ENCODE measurements around the gene LRMDA. TPM values are rescaled to one million over a fixed set of nuclear protein-coding genes. Genes with fewer than 3 reads are reported as not detected.

Gene LRMDA
- total RNA-seq, 4 donors from 2014 or later: 7.3 to 20.1 (median 8.4) TPM

DNA sequence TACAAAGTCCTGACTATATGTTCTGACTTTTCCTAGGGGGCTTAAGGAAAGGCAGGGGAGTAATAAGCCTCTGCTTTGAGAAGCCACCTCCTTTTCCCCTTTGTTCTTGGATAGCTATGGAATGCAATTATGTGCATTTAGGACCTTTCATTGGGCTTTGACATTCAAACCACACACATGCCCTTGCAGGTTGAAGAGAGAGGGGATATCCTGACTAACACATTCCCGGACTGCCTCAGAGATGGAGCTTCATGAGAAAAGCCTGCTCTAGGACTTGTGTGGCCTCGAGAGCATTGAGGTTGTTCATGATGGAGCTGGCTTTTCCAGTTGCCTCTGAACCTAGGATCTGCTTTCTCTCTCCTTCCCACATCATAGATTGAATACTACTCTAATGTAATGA is 694.5 kb downstream of the LRMDA start:
- TF ChIP-seq CTCF (IDR thresholded peaks at IDR 0.05) (no peak), POLR2A (IDR thresholded peaks at IDR 0.05) (no peak)
- Histone ChIP-seq H3K27me3 (no peaks in the 10 kb centered on the region), H3K4me1 (no peaks in the 10 kb centered on the region), H3K9me3 (no peaks in the 10 kb centered on the region), H3K36me3 (no peaks in the 10 kb centered on the region), H3K27ac (no peak overlapping the region), H3K4me3 (no peak overlapping the region)
- ATAC-seq: no peak
- WGBS, 2 donors (ENCODE audit: low coverage in 1 of 2): 100% methylated on average over 1 to 2 of the region's 2 CpGs

- H3K4me1 ChIP-seq: no peaks in the 10 kb centered on the region
- 87 to 100% methylated on average over 5 of the region's 5 CpGs for WGBS, 2 donors (ENCODE audit: low coverage in 1 of 2)
- no peak overlapping the region for H3K27ac ChIP-seq
- no peak for ATAC-seq
- no peaks in the 10 kb centered on the region for H3K9me3 ChIP-seq
- no peak overlapping the region for H3K4me3 ChIP-seq
- no peaks in the 10 kb centered on the region for H3K27me3 ChIP-seq
- no peaks in the 10 kb centered on the region for H3K36me3 ChIP-seq
- no peak for TF ChIP-seq POLR2A (IDR thresholded peaks at IDR 0.05)
- TF ChIP-seq POLR2AphosphoS5 (IDR thresholded peaks at IDR 0.05): no peak
- TF ChIP-seq CTCF (IDR thresholded peaks at IDR 0.05): no peak
- TF ChIP-seq EP300 (IDR thresholded peaks at IDR 0.05): no peak
These were observed 695.4 kb downstream of the LRMDA start for GRCh38 chr10:76126607-76127527.

GRCh38 chr10:76127984-76128589 is 696.7 kb downstream of the LRMDA start:
- Histone ChIP-seq H3K9me3 (no peaks in the 10 kb centered on the region), H3K4me1 (no peaks in the 10 kb centered on the region), H3K4me3 (no peak overlapping the region), H3K27ac (no peak overlapping the region), H3K27me3 (no peaks in the 10 kb centered on the region), H3K36me3 (no peaks in the 10 kb centered on the region)
- 30 to 62% methylated on average over 2 to 5 of the region's 6 CpGs for WGBS, 2 donors (ENCODE audit: low coverage in 1 of 2)
- TF ChIP-seq POLR2AphosphoS5 (IDR thresholded peaks at IDR 0.05) (no peak), CTCF (IDR thresholded peaks at IDR 0.05) (no peak), EP300 (IDR thresholded peaks at IDR 0.05) (no peak), POLR2A (IDR thresholded peaks at IDR 0.05) (no peak)
- ATAC-seq: no peak

DNA sequence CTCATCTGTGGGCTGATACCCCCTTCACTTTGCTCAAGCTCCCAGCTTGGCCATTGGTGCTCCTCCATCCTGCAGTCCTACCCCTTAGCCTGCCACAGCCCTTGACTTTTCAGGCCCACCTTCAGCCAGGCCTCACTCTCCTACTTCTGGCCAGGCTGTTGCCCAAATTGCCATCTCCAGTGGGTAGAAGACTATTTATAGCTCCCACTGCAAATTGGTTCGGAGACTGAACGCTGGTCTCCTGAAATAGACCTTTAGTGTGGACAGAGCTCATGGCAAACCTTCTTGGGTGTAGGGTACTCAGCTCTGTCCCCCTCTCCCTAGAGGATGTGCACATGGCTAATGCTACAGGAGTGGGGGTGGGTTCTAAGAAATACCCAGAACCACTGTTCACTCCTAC is 697.8 kb downstream of the LRMDA start:
- TF ChIP-seq POLR2AphosphoS5 (IDR thresholded peaks at IDR 0.05) (no peak), POLR2A (IDR thresholded peaks at IDR 0.05) (no peak), EP300 (IDR thresholded peaks at IDR 0.05) (no peak), CTCF (IDR thresholded peaks at IDR 0.05) (no peak)
- Histone ChIP-seq H3K4me1 (no peaks in the 10 kb centered on the region), H3K4me3 (no peak overlapping the region), H3K9me3 (no peaks in the 10 kb centered on the region), H3K27ac (no peak overlapping the region), H3K36me3 (no peaks in the 10 kb centered on the region), H3K27me3 (no peaks in the 10 kb centered on the region)
- 100% methylated on average over 1 to 2 of the region's 2 CpGs for WGBS, 2 donors (ENCODE audit: low coverage in 1 of 2)
- ATAC-seq: no peak

- Histone ChIP-seq H3K9me3 (no peaks in the 10 kb centered on the region), H3K4me3 (no peak overlapping the region), H3K4me1 (no peaks in the 10 kb centered on the region), H3K36me3 (no peaks in the 10 kb centered on the region), H3K27ac (no peak overlapping the region), H3K27me3 (no peaks in the 10 kb centered on the region)
- WGBS, 2 donors (ENCODE audit: low coverage in 1 of 2): 78% methylated on average over 5 to 7 of the region's 7 CpGs
- TF ChIP-seq POLR2A (IDR thresholded peaks at IDR 0.05) (no peak), EP300 (IDR thresholded peaks at IDR 0.05) (no peak), POLR2AphosphoS5 (IDR thresholded peaks at IDR 0.05) (no peak), CTCF (IDR thresholded peaks at IDR 0.05) (no peak)
- no peak for ATAC-seq
These were observed 699.5 kb downstream of the LRMDA start for GRCh38 chr10:76130892-76131291.
